K562 (cell line): ENCODE measurements around the gene DET1. TPM values are rescaled to one million over a fixed set of nuclear protein-coding genes. Genes with fewer than 3 reads are reported as not detected.

Source experiments
- ATAC-seq: fragments of 200-7000 bp; cut with Tn5 transposase; 3 replicates; pipeline ENCODE4 v1.9.1; 2020; ENCODE audit warnings: moderate library complexity
- BruUV-seq: library from RNA; stranded (reverse); fragments of 400-500 nt; replicated peaks from 2 replicates; lab custom pipeline; 2021; lab: Mats Ljungman, UMichigan
- CTCF ChIA-PET: fragments of 300-600 bp; formaldehyde crosslinking; extraction: SDS; loops from one replicate; lab custom pipeline; 2021; ENCODE audit warnings: low intra/inter-chr PET ratio; lab: Yijun Ruan, JAX
- POLR2A ChIA-PET: fragments of 300-600, 350-650 bp; sonication (Branson Sonifier 250); formaldehyde crosslinking; extraction: SDS; loops from one replicate; lab custom pipeline; 2021; ENCODE audit warnings: antibody characterized with exemption, inconsistent platforms; lab: Yijun Ruan, JAX
- DNase-seq, 4 experiments: peaks; one replicate each; pipeline versions ENCODE4 v3.0.0 to v3.0.0-alpha.2; 2011 to 2018; ENCODE audit warnings: low spot score in 3 of 4, mixed read lengths in 3 of 4; ENCODE audit errors: extremely low read depth in 1 of 4
- FAIRE-seq: peaks from 2 replicates; lab custom pipeline; 2011; peaks lifted over from hg19 to GRCh38; lab: Jason Lieb, UNC
- H2AFZ ChIP-seq: 2 replicates; pipeline ENCODE4 v1.6.0; 2011; ENCODE audit warnings: low read depth, low read length, control low read depth, inconsistent platforms
- H3K27ac ChIP-seq: fragments of 200-600 bp; 3 replicates; pipeline ENCODE4 v1.8.0; 2011; ENCODE audit warnings: low read depth, mild to moderate bottlenecking, control low read depth, inconsistent platforms, low read length, moderate library complexity, mixed read lengths; ENCODE audit errors: extremely low read depth
- H3K27me3 ChIP-seq, 2 experiments: fragments of 300-600 bp in 1 of 2; 2 replicates in 1 of 2; 3 replicates in 1 of 2; pipeline versions ENCODE4 v1.6.0 to v1.8.0; 2011; ENCODE audit warnings: inconsistent platforms in 2 of 2, low read length in 2 of 2, mild to moderate bottlenecking in 1 of 2, mixed read lengths in 1 of 2, moderate library complexity in 1 of 2; ENCODE audit not compliant: control insufficient read depth in 2 of 2, insufficient read depth in 2 of 2
- H3K36me3 ChIP-seq: fragments of 300-600 bp; 3 replicates; pipeline ENCODE4 v1.8.0; 2011; ENCODE audit warnings: mild to moderate bottlenecking, low read length, inconsistent platforms; ENCODE audit not compliant: control insufficient read depth, insufficient read depth
- H3K4me1 ChIP-seq, 2 experiments: fragments of 200-600 bp in 1 of 2; replicated peaks in 1 of 2; 2 replicates in 1 of 2; 3 replicates in 1 of 2; pipeline versions ENCODE4 v1.5.1 to v1.8.0; 2011; ENCODE audit warnings: inconsistent platforms in 2 of 2, low read length in 2 of 2, mild to moderate bottlenecking in 1 of 2, mixed read lengths in 1 of 2, moderate library complexity in 1 of 2; ENCODE audit not compliant: control insufficient read depth in 2 of 2, insufficient read depth in 2 of 2
- H3K4me2 ChIP-seq: 2 replicates; pipeline ENCODE4 v1.6.1; 2011; ENCODE audit warnings: low read length, control low read depth, inconsistent platforms, mixed read lengths; ENCODE audit not compliant: insufficient read depth
- H3K4me3 ChIP-seq: fragments of 200-600 bp; sonication (generic), shearing (Covaris generic); 2 replicates; pipeline ENCODE4 v1.5.1; 2016; ENCODE audit warnings: control low read depth, inconsistent platforms
- H3K79me2 ChIP-seq: fragments of 200-600 bp; 3 replicates; pipeline ENCODE4 v1.8.0; 2011; ENCODE audit warnings: low read length, inconsistent platforms; ENCODE audit not compliant: control insufficient read depth, insufficient read depth
- H3K9ac ChIP-seq, 2 experiments: 2 replicates each; pipeline versions ENCODE4 v1.6.0 to v1.6.1; 2011; ENCODE audit warnings: low read depth in 2 of 2, low read length in 2 of 2, control low read depth in 1 of 2, inconsistent platforms in 1 of 2, mild to moderate bottlenecking in 1 of 2, mixed read lengths in 1 of 2; ENCODE audit not compliant: insufficient read depth in 1 of 2
- H3K9me1 ChIP-seq: one replicate; pipeline ENCODE4 v1.6.0; 2011; ENCODE audit warnings: inconsistent platforms, mild to moderate bottlenecking, low read length, moderate library complexity; ENCODE audit not compliant: control insufficient read depth, insufficient read depth
- H3K9me3 ChIP-seq: replicated peaks from 2 replicates; pipeline ENCODE4 v1.5.1; 2011; ENCODE audit warnings: low read depth, low read length, inconsistent platforms; ENCODE audit not compliant: control insufficient read depth, insufficient read depth
- H4K20me1 ChIP-seq: replicated peaks from 2 replicates; pipeline ENCODE4 v1.6.1; 2011; ENCODE audit warnings: low read length, inconsistent platforms, mixed read lengths; ENCODE audit not compliant: control insufficient read depth, insufficient read depth
- BDP1 ChIP-seq: IDR thresholded peaks from 3 replicates; pipeline ENCODE4 v1.6.1; 2011; ENCODE audit not compliant: insufficient read length, insufficient read depth
- ELF2 ChIP-seq: fragments of 250-450 bp; sonication (Bioruptor Pico); IDR thresholded peaks from 2 replicates; pipeline ENCODE4 v1.5.0; 2021; ENCODE audit warnings: mild to moderate bottlenecking
- HNRNPUL1 ChIP-seq: fragments of 200-400 bp; formaldehyde crosslinking; IDR thresholded peaks from 2 replicates; pipeline ENCODE4 v1.6.1; 2017; ENCODE audit warnings: low read length
- JUNB ChIP-seq: fragments of 450-650 bp; formaldehyde crosslinking; conservative IDR thresholded peaks from 2 replicates; pipeline ENCODE4 v1.4.0; 2020; ENCODE audit warnings: mild to moderate bottlenecking
- ZKSCAN8 ChIP-seq: fragments of 200-800 bp; sonication (Bioruptor generic); IDR thresholded peaks from 2 replicates; pipeline ENCODE4 v1.6.1; 2016; ENCODE audit warnings: missing genetic modification characterization, missing compliant biosample characterization
- ZNF184 ChIP-seq: sonication (generic); formaldehyde crosslinking; IDR thresholded peaks from 2 replicates; pipeline ENCODE4 v1.5.0; 2020; ENCODE audit warnings: missing genetic modification reagents
- ZNF384 ChIP-seq: IDR thresholded peaks from 2 replicates; pipeline ENCODE4 v1.6.1; 2012; ENCODE audit warnings: low read depth, low read length, improper control_type of control experiment
- ZNF589 ChIP-seq: fragments of 200-800 bp; sonication (Bioruptor generic); IDR thresholded peaks from 2 replicates; pipeline ENCODE4 v1.6.1; 2016; ENCODE audit warnings: low read depth, missing genetic modification characterization, missing compliant biosample characterization
- WGBS: fragments of 100-300 bp; shearing (Covaris generic); methylation state at CpG from one replicate; pipeline ENCODE4 v1.1.6; 2016; ENCODE audit warnings: low coverage, mixed read lengths; ENCODE audit not compliant: insufficient coverage; ENCODE audit errors: missing lambda C conversion rate; 5-methylcytosine and 5-hydroxymethylcytosine counted together
- in situ Hi-C: fragments of 300-500 bp; cut with MboI; formaldehyde crosslinking; loops from 4 replicates; pipeline ENCODE4 v1.15.0; 2018; ENCODE audit warnings: inconsistent platforms, mixed read lengths
- intact Hi-C: fragments of 100-400 bp; cut with micrococcal nuclease; formaldehyde crosslinking; loops from 2 replicates; pipeline ENCODE4 v1.14.2; 2022
- polyA plus RNA-seq, 8 experiments: library from polyadenylated mRNA; depleted of rRNA in 4 of 8; stranded (reverse) in 5 of 8; unstranded in 3 of 8; fragments of >200 nt; fragmentation: Nextera tagmentation in 2 of 8; fragmentation: Illumina TruSeq in 1 of 8; extraction: Ambion mirVana in 2 of 8; extraction: Trizol in 1 of 8; gene quantifications; 2 replicates each; pipeline versions ENCODE4 v1.2.1 to v1.2.3, GENCODE V29; 2011 to 2014; ENCODE audit warnings: inconsistent platforms in 1 of 8, missing spikeins in 1 of 8
- total RNA-seq, 7 experiments: library from RNA; depleted of rRNA in 6 of 7; stranded (reverse); fragments of >200 nt in 6 of 7; fragmentation: Illumina TruSeq in 2 of 7; extraction: Trizol in 2 of 7; gene quantifications; 2 replicates each; pipeline versions ENCODE4 v1.2.1 to v1.2.3, GENCODE V29; 2011 to 2021; ENCODE audit warnings: low replicate concordance in 1 of 7
- TF ChIP-seq, protein P1 (sequence below): fragments of 250-450 bp; sonication (Bioruptor Pico); IDR thresholded peaks from 2 replicates; pipeline ENCODE4 v1.5.0; 2021
- TF ChIP-seq, protein P2 (sequence below): fragments of 450-650 bp; formaldehyde crosslinking; IDR thresholded peaks from 2 replicates; pipeline ENCODE4 v1.4.0; 2020; ENCODE audit warnings: mild to moderate bottlenecking, mixed read lengths
- TF ChIP-seq, protein P3 (sequence below): fragments of 450-650 bp; formaldehyde crosslinking; IDR thresholded peaks from 2 replicates; pipeline ENCODE4 v1.4.0; 2022; ENCODE audit warnings: missing genetic modification characterization

DET1 gene
- total and polyA plus RNA-seq, 9 of the 15 experiments (the other 6 are each of a cell fraction or from before 2014, with no cell fraction given) = 4.2 to 8.1 (median 6.0) TPM

DNA sequence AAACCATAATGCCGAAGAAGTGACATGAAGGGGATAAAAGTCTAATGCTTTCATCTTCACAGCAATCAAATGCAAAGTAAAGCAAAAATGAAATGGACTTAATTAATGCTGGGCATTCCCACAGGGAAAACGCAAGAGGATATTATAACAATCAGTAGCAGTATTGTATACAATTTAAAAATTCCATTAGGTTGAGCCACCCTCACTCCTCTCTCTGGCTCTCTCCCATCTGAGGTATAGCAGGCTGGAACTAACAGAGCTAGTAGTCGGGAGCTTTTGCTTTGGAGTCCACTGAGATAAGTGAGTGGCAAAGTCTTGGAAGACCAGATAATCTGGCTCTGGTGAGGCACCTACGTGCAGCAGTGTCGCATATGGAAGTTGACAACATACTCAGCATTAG lies 33.9 kb downstream of the DET1 start:
- ATAC-seq (no peak), FAIRE-seq (no peak), DNase-seq (no peak)
- Histone ChIP-seq H3K4me1 (no peaks in the 10 kb centered on the region), H3K9me1 (no peaks in the 10 kb centered on the region), H3K79me2 (no peaks in the 10 kb centered on the region), H3K27ac (no peak overlapping the region), H3K4me2 (no peak overlapping the region), H3K4me3 (no peak overlapping the region), H3K36me3 (peaks cover 18% of the 10 kb centered on the region; the same call in 2 of the 3 replicates), H3K9ac (no peak overlapping the region), H4K20me1 (no peaks in the 10 kb centered on the region), H3K27me3 (no peaks in the 10 kb centered on the region), H2AFZ (no peak overlapping the region), H3K9me3 (no peaks in the 10 kb centered on the region)
- TF ChIP-seq, protein P1, sequence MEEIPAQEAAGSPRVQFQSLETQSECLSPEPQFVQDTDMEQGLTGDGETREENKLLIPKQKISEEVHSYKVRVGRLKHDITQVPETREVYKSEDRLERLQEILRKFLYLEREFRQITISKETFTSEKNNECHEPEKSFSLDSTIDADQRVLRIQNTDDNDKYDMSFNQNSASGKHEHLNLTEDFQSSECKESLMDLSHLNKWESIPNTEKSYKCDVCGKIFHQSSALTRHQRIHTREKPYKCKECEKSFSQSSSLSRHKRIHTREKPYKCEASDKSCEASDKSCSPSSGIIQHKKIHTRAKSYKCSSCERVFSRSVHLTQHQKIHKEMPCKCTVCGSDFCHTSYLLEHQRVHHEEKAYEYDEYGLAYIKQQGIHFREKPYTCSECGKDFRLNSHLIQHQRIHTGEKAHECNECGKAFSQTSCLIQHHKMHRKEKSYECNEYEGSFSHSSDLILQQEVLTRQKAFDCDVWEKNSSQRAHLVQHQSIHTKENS (CRISPR knock-in tag) = no peak
- TF ChIP-seq ZNF184 (no peak), JUNB (CRISPR knock-in tag) (no peak), ZNF384 (no peak), BDP1 (no peak), HNRNPUL1 (no peak), ZNF589 (CRISPR knock-in tag) (no peak), ZKSCAN8 (CRISPR knock-in tag) (no peak), ELF2 (CRISPR knock-in tag) (no peak)
- TF ChIP-seq, protein P2, sequence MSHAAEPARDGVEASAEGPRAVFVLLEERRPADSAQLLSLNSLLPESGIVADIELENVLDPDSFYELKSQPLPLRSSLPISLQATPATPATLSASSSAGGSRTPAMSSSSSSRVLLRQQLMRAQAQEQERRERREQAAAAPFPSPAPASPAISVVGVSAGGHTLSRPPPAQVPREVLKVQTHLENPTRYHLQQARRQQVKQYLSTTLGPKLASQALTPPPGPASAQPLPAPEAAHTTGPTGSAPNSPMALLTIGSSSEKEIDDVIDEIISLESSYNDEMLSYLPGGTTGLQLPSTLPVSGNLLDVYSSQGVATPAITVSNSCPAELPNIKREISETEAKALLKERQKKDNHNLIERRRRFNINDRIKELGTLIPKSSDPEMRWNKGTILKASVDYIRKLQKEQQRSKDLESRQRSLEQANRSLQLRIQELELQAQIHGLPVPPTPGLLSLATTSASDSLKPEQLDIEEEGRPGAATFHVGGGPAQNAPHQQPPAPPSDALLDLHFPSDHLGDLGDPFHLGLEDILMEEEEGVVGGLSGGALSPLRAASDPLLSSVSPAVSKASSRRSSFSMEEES (CRISPR knock-in tag) = no peak
- TF ChIP-seq, protein P3, sequence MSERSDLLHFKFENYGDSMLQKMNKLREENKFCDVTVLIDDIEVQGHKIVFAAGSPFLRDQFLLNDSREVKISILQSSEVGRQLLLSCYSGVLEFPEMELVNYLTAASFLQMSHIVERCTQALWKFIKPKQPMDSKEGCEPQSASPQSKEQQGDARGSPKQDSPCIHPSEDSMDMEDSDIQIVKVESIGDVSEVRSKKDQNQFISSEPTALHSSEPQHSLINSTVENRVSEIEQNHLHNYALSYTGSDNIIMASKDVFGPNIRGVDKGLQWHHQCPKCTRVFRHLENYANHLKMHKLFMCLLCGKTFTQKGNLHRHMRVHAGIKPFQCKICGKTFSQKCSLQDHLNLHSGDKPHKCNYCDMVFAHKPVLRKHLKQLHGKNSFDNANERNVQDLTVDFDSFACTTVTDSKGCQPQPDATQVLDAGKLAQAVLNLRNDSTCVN (CRISPR knock-in tag) = no peak
- ChIA-PET CTCF (no interaction called here), POLR2A (interaction anchor here (1.1 kb wide), 1 partner anchor 13 kb away, joined by 3 read pairs; no protein-coding TSS in a partner anchor)
- 67% methylated on average over 5 of the region's 5 CpGs for WGBS
- in situ Hi-C loops (no loop called here), intact Hi-C loops (no loop called here)
- BruUV-seq = no TSS peak
